Measurements from ENCODE around the gene IFNB1.

IFNB1 gene

DNA sequence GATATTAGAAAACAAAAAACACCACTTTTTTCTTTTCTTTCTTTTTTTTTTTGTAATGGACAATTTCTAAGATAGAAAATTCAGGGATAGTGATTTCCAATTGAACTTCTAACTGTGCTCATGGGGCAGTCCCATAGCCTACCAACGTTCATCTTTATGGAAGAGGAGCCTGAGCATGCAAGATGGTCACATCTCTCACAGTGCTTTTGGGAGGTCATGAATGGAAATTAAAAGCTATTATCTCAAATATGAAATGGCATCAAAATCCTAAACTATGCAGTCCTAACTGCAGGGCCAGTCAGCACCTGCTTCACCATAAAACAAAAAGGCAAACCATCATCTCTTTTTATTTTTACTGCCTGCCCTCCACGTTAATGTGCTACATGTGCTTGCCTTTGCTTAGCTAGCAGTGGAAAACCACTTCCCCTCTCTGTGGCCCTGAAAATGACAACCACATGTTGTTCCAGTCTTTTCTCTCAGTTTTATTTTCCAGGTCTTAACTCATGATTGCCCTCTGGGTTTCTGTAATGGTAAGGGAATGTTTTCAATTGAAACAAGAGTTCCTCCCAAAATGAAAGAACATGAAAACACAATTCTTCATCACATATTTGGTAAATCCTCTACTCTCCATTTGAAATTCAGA, 16.7 kb downstream of the IFNB1 start:
- DNase-seq = no peak

- DNase-seq = no peak
Observed at GRCh38 chr9:21056931-21057330, 20.8 kb downstream of the IFNB1 start.

DNA sequence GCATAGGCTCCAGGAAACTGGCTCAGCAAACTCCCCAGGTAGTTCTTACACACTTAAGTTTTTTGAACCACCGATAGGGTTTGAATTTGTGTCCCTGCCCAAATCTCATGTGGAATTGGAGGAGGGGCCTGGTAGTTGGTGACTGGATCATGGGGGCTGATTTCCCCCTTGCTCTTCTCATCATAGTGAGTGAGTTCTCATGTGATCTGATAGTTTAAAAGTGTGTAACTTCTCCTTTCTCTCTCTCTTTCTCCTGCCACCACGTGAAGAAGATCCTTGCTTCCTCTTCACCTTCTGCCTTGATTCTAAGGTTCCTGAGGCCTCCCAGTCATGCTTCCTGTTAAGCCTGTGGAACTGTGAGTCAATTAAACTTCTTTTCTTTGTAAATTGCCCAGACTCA, 23.9 kb downstream of the IFNB1 start:
- DNase-seq = no peak

DNA sequence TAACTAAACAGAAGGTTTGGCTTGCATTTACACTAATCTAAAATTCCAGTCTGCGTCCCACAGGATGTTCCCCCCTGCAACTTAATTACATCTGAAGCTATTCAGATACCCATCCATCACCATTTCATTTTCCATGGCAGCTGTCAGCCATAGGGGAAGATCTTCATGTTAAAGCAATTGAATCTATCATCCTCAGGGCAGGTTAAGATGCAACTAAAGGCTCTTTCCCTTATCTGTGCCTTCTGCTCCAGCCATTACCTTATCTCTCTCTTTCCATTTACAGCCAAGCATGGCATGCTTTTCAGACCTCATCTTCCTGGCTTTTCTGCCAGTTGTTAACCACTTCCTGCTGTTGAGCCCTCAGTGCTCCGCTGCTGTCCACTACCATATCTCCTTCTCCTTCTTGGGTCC, 30.5 kb downstream of the IFNB1 start:
- no peak for DNase-seq

GRCh38 chr9:21043841-21044240, 33.9 kb downstream of the IFNB1 start:
- DNase-seq = no peak

- DNase-seq = no peak
Observed at GRCh38 chr9:21042466-21042865, 35.3 kb downstream of the IFNB1 start.

DNA sequence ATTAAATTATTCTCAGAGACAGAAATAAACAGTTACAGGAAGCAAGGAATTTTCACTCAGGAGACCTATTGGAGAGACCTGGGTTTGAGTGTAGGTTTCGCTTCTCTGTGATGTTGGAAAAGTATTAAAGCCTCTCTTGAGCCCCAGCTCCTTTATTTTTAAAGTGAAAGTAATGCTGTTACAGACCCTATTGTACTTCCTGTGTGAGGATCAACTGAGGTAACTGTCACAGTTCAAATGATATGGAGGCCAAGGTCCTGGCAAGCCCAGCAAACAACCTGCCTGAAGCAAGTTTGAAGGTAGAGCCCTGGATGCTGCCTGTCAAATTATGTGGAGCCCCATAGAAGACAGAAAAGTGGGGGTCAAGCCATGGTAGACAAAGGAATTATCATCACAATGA, 38.4 kb downstream of the IFNB1 start:
- no peak for DNase-seq

DNA sequence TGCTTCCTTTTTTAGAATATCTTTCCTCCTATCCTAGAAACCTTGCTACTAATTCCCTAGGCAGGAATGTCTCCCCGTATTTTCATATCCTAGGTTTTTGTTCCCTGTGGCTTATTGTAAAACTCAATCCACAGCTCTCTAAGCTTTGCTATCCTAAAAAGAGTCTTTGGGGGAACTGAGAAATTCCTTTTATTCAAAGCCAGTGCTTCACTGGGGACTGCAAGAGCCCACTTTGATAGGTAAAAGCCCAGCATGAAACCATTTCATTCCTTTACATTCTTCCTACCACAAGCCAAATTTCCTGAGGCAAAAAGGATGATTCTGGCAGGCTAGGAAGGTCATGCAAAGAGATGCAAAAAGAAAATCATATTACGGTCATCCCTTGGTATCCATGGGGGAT, 40.5 kb downstream of the IFNB1 start:
- no peak for DNase-seq

- no peak for DNase-seq
Observed at GRCh38 chr9:21031808-21032183, 45.9 kb downstream of the IFNB1 start.

- no peak for DNase-seq
Observed at GRCh38 chr9:21031091-21031807, 46.5 kb downstream of the IFNB1 start, which contains the start of gene HACD4. Gene HACD4 (minus strand): TSS chr9:21031640. CDS start chr9:21031590, 50 bp downstream.

DNA sequence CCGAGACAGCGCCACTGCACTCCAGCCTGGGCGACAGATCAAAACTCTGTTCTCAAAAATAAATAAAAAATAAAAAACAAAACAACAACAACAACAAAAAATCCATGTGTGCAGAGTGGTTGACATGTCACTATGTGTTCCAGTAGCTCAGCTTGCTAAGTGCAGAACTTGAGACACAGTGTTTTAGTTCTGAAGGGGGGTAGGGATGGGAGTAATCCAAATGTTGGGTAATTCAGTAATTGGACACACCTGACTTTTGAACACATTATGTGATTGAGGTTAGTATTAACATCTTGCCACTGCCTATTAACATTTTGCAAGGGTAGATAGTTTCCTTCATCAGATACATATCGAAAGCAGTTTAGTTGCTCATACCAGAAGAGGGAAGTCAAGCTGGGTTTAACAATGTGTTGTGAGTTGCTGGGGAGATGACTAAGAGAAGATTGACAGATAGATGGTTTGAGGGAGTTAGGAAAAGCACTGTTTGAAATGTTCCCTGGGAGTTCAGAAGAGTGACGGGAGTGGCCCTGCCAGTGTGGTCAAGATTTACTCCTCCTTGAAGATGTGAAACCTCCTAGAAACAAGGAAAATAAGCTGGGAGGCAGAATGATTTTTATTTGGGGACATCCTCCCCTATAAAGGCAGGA, 47.2 kb downstream of the IFNB1 start:
- no peak for DNase-seq

DNA sequence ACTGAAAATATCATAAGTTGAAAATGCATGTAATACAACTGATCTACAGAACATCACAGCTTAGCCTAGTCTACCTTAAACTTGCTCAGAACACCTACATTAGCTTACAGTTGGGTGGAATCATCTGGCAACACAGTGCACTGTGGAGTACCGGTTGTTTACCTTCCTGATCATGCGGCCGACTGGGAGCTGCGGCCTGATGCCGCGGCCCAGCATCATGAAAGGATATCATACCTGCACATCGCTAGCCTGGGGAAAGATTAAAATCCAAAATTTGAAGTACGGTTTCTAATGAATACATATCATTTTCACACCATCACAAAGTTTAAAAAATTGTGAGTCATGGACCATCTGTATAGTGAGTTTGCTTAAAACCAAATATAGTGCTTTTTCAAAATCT, 48.1 kb downstream of the IFNB1 start:
- no peak for DNase-seq

DNA sequence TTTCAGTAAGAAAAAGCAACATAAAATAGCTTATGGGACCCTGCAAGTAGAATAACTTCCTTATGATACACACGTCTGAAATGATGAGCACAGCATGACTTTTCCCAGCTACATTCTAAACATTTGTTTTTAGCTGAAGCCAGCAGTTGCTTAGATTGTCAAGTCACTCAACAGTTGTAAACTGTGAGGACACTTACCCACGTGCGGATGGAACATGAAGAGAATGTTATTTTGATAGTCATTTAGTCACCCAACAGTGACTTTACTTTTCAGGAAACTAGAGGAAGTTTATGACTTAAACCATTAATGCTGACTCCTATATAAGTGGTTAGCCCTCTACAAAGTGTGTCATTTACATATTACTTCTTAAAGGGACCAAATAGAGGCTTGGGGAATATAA, 49.3 kb downstream of the IFNB1 start:
- DNase-seq = no peak

- DNase-seq = no peak
Observed at GRCh38 chr9:21027295-21027694, 50.4 kb downstream of the IFNB1 start.
